Fibroblast of the conjunctiva (primary cell): Measurements from ENCODE around the gene WDR53.
"Not testable (repeated sequence)": the region's sequence is repeated elsewhere in the genome, so short reads cannot be mapped to it uniquely, and the experiment has no call there.

Experiments
- DNase-seq: peaks from one replicate; pipeline ENCODE4 v3.0.0-alpha.2; 2010; ENCODE audit warnings: low read depth

WDR53 gene

GRCh38 chr3:196568246-196569002 is at the start of gene WDR53, which contains the start of gene FBXO45:
Gene WDR53, minus strand, starts transcription at chr3:196568554. Its CDS starts 7,079 bp downstream, at chr3:196561475.
Gene FBXO45, plus strand, starts transcription at chr3:196568660. Its CDS starts 325 bp downstream, at chr3:196568985.
- DNase-seq = peak; percentile 81

GRCh38 chr3:196617256-196617655 is 48.9 kb upstream of the WDR53 start:
- no peak for DNase-seq

GRCh38 chr3:196615234-196615633 is 46.9 kb upstream of the WDR53 start:
- not testable (repeated sequence) for DNase-seq

- no peak for DNase-seq
Measured at GRCh38 chr3:196611761-196612483, 43.6 kb upstream of the WDR53 start.

GRCh38 chr3:196609805-196610515 is 41.6 kb upstream of the WDR53 start:
- DNase-seq = no peak

- DNase-seq = peak; percentile 75
Measured at GRCh38 chr3:196609343-196609775, 41.0 kb upstream of the WDR53 start.

- no peak for DNase-seq
Measured at GRCh38 chr3:196608693-196609092, 40.3 kb upstream of the WDR53 start.

GRCh38 chr3:196604548-196604947 is 36.2 kb upstream of the WDR53 start:
- no peak for DNase-seq

- DNase-seq = no peak
Measured at GRCh38 chr3:196603683-196604082, 35.3 kb upstream of the WDR53 start.

- DNase-seq = no peak
Measured at GRCh38 chr3:196602673-196603072, 34.3 kb upstream of the WDR53 start.

GRCh38 chr3:196600359-196600758 is 32.0 kb upstream of the WDR53 start:
- no peak for DNase-seq

- no peak for DNase-seq
Measured at GRCh38 chr3:196599734-196600128, 31.4 kb upstream of the WDR53 start.

GRCh38 chr3:196597971-196598733 is 29.8 kb upstream of the WDR53 start:
- DNase-seq = not testable (repeated sequence)

- DNase-seq = no peak
Measured at GRCh38 chr3:196596355-196596754, 28.0 kb upstream of the WDR53 start.

GRCh38 chr3:196590279-196590678 is 21.9 kb upstream of the WDR53 start:
- no peak for DNase-seq

GRCh38 chr3:196585044-196585757 is 16.8 kb upstream of the WDR53 start:
- no peak for DNase-seq

GRCh38 chr3:196572389-196572788 is 4.0 kb upstream of the WDR53 start:
- no peak for DNase-seq

GRCh38 chr3:196570332-196570731 is 2.0 kb upstream of the WDR53 start:
- not testable (repeated sequence) for DNase-seq

GRCh38 chr3:196569003-196569516 is 706 bp upstream of the WDR53 start:
- no peak for DNase-seq

GRCh38 chr3:196563721-196564225 is 4.6 kb downstream of the WDR53 start:
- no peak for DNase-seq

- DNase-seq = no peak
Measured at GRCh38 chr3:196559826-196560225, 8.5 kb downstream of the WDR53 start.
